ENCODE results near the gene TARP.

The TARP gene

DNA sequence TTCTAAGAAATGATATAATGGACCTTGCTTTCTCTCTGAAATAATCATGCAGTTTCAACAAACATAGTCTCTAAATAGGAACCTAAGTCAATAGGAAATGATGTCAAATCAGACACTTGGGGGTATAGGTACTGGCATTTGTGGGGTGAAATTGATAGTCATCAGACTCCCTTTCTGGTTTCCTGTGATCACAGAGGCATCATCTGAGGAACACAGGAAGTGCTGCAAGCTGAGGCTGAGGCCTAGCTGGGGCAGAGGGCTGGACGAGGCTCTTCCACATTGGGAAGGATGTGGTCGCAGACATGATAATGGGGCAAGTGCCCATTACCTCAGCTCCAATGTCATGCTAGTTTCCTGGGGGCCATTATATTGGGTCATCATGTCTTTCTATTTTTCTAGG is 33.5 kb upstream of the TARP start:
- no peak overlapping the region for H3K4me3 ChIP-seq (ENCODE audit: control insufficient read depth, low read depth, low read length)
- TF ChIP-seq, protein P1, sequence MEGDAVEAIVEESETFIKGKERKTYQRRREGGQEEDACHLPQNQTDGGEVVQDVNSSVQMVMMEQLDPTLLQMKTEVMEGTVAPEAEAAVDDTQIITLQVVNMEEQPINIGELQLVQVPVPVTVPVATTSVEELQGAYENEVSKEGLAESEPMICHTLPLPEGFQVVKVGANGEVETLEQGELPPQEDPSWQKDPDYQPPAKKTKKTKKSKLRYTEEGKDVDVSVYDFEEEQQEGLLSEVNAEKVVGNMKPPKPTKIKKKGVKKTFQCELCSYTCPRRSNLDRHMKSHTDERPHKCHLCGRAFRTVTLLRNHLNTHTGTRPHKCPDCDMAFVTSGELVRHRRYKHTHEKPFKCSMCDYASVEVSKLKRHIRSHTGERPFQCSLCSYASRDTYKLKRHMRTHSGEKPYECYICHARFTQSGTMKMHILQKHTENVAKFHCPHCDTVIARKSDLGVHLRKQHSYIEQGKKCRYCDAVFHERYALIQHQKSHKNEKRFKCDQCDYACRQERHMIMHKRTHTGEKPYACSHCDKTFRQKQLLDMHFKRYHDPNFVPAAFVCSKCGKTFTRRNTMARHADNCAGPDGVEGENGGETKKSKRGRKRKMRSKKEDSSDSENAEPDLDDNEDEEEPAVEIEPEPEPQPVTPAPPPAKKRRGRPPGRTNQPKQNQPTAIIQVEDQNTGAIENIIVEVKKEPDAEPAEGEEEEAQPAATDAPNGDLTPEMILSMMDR (IDR thresholded peaks at IDR 0.05; ENCODE audit: control insufficient read depth, insufficient read depth, low read depth, low read length, missing control alignments) = no peak
- DNase-seq (ENCODE audit: low read depth) = no peak

DNA sequence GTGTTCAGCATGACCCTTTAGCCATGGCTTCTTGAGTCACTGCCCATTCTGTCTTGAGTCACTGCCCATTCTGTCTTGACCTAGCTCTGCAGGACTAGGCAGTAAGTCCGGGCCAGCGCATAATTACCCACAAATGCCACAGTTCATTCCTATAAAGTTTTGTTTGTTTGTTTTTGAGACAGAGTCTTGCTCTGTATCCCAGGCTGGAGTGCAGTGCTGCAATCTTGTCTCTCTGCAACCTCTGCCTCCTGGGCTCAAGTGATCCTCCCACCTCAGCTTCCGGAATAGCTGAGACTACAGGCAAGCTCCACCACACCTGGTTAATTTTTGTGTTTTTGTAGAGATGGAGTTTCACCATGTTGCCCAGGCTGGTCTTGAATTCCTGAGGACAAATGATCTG is 32.7 kb upstream of the TARP start:
- TF ChIP-seq, protein P1 (IDR thresholded peaks at IDR 0.05; ENCODE audit: control insufficient read depth, insufficient read depth, low read depth, low read length, missing control alignments) = no peak
- peak; percentile 14 for DNase-seq (ENCODE audit: low read depth)
- H3K4me3 ChIP-seq (ENCODE audit: control insufficient read depth, low read depth, low read length) = no peak overlapping the region

DNA sequence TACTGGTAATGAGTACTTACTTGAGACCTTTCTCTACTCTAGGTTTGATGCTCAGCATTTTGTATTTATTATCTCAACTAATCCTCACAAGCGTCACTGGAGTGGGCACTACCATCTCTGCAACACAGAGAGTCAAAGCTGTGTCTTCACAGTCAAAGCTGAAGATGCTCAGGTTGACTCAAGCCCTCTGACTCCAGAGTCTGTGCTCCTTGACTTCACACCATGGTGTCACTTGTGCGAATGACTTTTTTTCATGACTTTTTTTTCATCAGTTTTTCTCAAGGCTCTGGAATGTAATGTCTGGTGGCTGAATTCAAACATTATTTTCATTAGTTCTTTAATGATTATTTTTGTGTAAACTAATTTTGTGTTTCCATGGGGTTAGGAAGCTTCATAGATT is 30.4 kb upstream of the TARP start:
- TF ChIP-seq, protein P1 (IDR thresholded peaks at IDR 0.05; ENCODE audit: control insufficient read depth, insufficient read depth, low read depth, low read length, missing control alignments) = no peak
- H3K4me3 ChIP-seq (ENCODE audit: control insufficient read depth, low read depth, low read length) = no peak overlapping the region
- DNase-seq (ENCODE audit: low read depth) = no peak

DNA sequence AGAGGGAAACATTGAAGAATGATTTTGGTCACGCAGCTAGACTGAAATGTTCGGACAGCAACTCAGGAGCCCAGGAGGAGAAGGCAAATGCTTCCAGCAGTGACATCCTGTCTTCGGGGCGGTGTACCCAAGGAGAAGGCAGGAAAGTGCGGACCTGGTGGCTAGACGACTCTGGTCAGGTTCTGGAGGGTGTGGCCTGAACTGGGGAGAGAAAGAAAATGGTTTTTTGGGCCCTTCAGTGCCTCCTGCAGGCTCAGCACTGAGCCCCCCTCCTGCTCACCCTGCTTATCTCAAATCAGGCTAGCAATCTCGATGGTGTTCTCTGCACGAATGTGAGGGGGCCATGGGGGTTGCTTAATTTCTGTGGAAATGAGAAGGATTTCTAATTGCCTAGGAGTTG is 26.7 kb upstream of the TARP start:
- no peak for DNase-seq (ENCODE audit: low read depth)
- no peak overlapping the region for H3K4me3 ChIP-seq (ENCODE audit: control insufficient read depth, low read depth, low read length)
- TF ChIP-seq, protein P1 (IDR thresholded peaks at IDR 0.05; ENCODE audit: control insufficient read depth, insufficient read depth, low read depth, low read length, missing control alignments) = no peak

DNA sequence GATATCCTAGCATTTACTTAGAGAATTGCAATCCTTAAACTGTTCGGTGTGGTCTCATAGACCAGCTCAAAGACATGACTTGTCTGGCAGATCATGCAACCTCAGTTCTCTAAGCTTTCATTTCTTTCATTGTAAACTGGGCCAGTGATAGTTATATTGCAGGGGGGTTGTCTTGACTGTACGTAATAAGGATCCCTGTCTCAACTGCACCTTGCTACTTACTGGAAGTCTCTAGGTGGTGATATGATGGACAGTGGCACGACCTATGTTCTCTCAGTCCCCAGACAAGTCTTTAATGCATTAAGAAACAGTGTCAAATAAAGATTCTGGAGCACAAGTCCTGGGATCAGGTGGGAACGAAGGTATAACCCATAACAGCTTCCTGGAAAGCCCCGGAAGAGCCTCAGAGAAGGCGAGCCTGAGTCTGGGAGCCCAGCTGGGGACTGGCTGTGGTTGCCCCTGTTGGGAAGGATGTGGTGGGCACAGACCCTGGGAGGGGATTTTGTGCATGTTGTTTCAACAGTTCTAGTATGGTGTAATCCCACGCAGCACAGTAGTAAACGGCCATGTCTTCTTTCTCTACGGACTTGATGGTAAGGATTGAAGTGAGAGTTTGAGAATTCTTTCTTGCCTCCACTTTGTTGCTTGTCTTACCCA is 26.0 kb upstream of the TARP start:
- no peak for DNase-seq (ENCODE audit: low read depth)
- H3K4me3 ChIP-seq (ENCODE audit: control insufficient read depth, low read depth, low read length) = no peak overlapping the region
- TF ChIP-seq, protein P1 (IDR thresholded peaks at IDR 0.05; ENCODE audit: control insufficient read depth, insufficient read depth, low read depth, low read length, missing control alignments) = no peak

DNA sequence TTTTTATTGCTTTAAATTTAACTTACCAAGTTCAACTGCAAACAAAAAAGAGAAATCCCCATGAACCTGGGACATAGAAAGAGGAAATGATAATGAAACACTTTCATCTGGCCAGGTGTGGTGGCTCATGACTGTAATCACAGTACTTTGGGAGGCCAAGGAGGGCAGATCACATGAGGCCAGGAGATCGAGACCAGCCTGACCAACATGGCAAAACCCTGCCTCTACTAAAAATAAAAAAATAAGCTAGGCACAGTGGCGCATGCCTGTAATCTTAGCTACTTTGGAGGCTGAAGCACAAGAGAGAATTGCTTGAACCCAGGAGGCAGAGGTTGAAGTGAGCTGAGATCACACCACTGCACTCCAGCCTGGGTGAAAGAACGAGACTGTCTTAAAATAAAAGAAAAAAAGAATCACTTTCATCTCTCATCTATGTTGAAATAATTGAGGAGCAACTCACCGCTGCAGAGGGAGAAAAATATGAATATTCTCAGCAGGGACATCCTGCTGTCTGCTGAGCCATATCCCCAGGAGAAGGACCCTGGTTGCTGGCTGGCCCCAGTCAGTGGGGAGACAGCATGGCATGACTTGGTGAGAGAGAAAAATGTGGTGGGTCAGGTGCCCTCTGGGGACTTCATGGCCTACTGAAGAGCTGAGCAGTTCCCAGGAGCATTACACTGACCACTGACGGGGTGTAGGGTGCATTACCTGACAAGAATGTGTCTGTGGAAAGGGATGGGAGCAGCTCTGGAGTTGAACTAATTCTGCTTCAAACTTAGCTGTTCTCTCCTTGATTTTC is 22.8 kb upstream of the TARP start:
- TF ChIP-seq, protein P1 (IDR thresholded peaks at IDR 0.05; ENCODE audit: control insufficient read depth, insufficient read depth, low read depth, low read length, missing control alignments) = no peak
- H3K4me3 ChIP-seq (ENCODE audit: control insufficient read depth, low read depth, low read length) = no peak overlapping the region
- no peak for DNase-seq (ENCODE audit: low read depth)
